Esophagus squamous epithelium (tissue), 4 donors: ENCODE data around the gene UGT3A1.

Experiments used
- CTCF ChIP-seq, 6 experiments: fragments of 450-650 bp in 4 of 6; fragments of 200-600 bp in 2 of 6; sonication (generic) in 2 of 6; IDR thresholded peaks; one replicate each; pipeline ENCODE4 v1.5.1; 2016 to 2019; ENCODE audit warnings: antibody characterized with exemption in 6 of 6, mild to moderate bottlenecking in 4 of 6, moderate library complexity in 4 of 6
- POLR2A ChIP-seq, 4 donors: fragments of 450-650 bp; IDR thresholded peaks; one replicate each; pipeline ENCODE4 v1.6.1; 2017; ENCODE audit warnings: antibody characterized with exemption in 4 of 4, mild to moderate bottlenecking in 4 of 4, moderate library complexity in 3 of 4

GRCh38 chr5:36031223-36031622 lies 40.0 kb upstream of the UGT3A1 start:
- TF ChIP-seq CTCF (IDR thresholded peaks at IDR 0.05) (no peak), POLR2A (IDR thresholded peaks at IDR 0.05) (no peak)
